HepG2 (cell line): ENCODE results near the gene KCTD6. TPM values are rescaled to one million over a fixed set of nuclear protein-coding genes. Genes with fewer than 3 reads are reported as not detected.

Experiments
- AHDC1 ChIP-seq: sonication (generic); formaldehyde crosslinking; IDR thresholded peaks from 2 replicates; pipeline ENCODE4 v1.5.1; 2020; ENCODE audit warnings: mild to moderate bottlenecking, missing genetic modification reagents, borderline replicate concordance
- BCL6 ChIP-seq: IDR thresholded peaks from 2 replicates; pipeline ENCODE4 v1.6.1; 2016; ENCODE audit warnings: missing genetic modification reagents, missing compliant biosample characterization
- CEBPG ChIP-seq: IDR thresholded peaks from 2 replicates; pipeline ENCODE4 v1.6.1; 2016
- DMAP1 ChIP-seq: IDR thresholded peaks from 2 replicates; pipeline ENCODE4 v1.6.1; 2016
- ETV6 ChIP-seq: sonication (generic); formaldehyde crosslinking; conservative IDR thresholded peaks from 2 replicates; pipeline ENCODE4 v1.4.0; 2020; ENCODE audit warnings: missing genetic modification reagents
- HNF4A ChIP-seq: sonication (generic); formaldehyde crosslinking; IDR thresholded peaks from 2 replicates; pipeline ENCODE4 v1.4.0; 2020; ENCODE audit warnings: missing genetic modification reagents
- HNF4G ChIP-seq, 2 experiments: sonication (generic) in 1 of 2; formaldehyde crosslinking in 1 of 2; IDR thresholded peaks; 2 replicates each; pipeline versions ENCODE4 v1.4.0 to v1.6.1; 2011 to 2020; ENCODE audit warnings: borderline replicate concordance in 2 of 2, low read depth in 2 of 2, mild to moderate bottlenecking in 2 of 2, low read length in 1 of 2, missing genetic modification reagents in 1 of 2, moderate library complexity in 1 of 2
- MAFF ChIP-seq: IDR thresholded peaks from 2 replicates; pipeline ENCODE4 v1.6.1; 2011; ENCODE audit warnings: low read depth, low read length, improper control_type of control experiment
- PATZ1 ChIP-seq: sonication (generic); formaldehyde crosslinking; IDR thresholded peaks from 2 replicates; pipeline ENCODE4 v1.4.0; 2020; ENCODE audit warnings: missing genetic modification reagents
- PITX1 ChIP-seq: sonication (generic); formaldehyde crosslinking; IDR thresholded peaks from 2 replicates; pipeline ENCODE4 v1.5.1; 2020; ENCODE audit warnings: mild to moderate bottlenecking, missing genetic modification reagents
- RXRB ChIP-seq: IDR thresholded peaks from 2 replicates; pipeline ENCODE4 v1.6.1; 2016; ENCODE audit warnings: borderline replicate concordance, missing genetic modification reagents, missing compliant biosample characterization
- SOX6 ChIP-seq, 2 experiments: fragments of 450-650 bp in 1 of 2; sonication (generic) in 1 of 2; formaldehyde crosslinking in 1 of 2; IDR thresholded peaks; 2 replicates each; pipeline versions ENCODE4 v1.4.0 to v1.6.1; 2017 to 2020; ENCODE audit warnings: antibody characterized with exemption in 1 of 2, mild to moderate bottlenecking in 1 of 2, missing genetic modification reagents in 1 of 2
- TAF15 ChIP-seq: fragments of 200-400 bp; formaldehyde crosslinking; IDR thresholded peaks from one replicate; pipeline ENCODE4 v1.6.1; 2018; ENCODE audit warnings: mild to moderate bottlenecking, low read depth, low read length; ENCODE audit not compliant: poor library complexity, severe bottlenecking
- ZBTB33 ChIP-seq: sonication (generic); formaldehyde crosslinking; IDR thresholded peaks from 2 replicates; pipeline ENCODE4 v1.4.0; 2020; ENCODE audit warnings: missing genetic modification reagents
- ZNF101 ChIP-seq: sonication (generic); formaldehyde crosslinking; IDR thresholded peaks from 2 replicates; pipeline ENCODE4 v1.4.0; 2020; ENCODE audit warnings: mild to moderate bottlenecking, low read depth, missing genetic modification reagents, borderline replicate concordance
- ZNF12 ChIP-seq: sonication (generic); formaldehyde crosslinking; IDR thresholded peaks from 2 replicates; pipeline ENCODE4 v1.5.0; 2020; ENCODE audit warnings: missing genetic modification reagents
- polyA plus RNA-seq, 8 experiments: library from polyadenylated mRNA; depleted of rRNA in 3 of 8; stranded (reverse) in 7 of 8; unstranded in 1 of 8; fragments of >200 nt; fragmentation: Illumina TruSeq in 4 of 8; extraction: Trizol in 4 of 8; gene quantifications; 2 replicates each; pipeline versions ENCODE4 v1.2.1 to v1.2.3, GENCODE V29; 2011 to 2016; ENCODE audit warnings: low read depth in 4 of 8, missing spikeins in 1 of 8, mixed read lengths in 1 of 8; ENCODE audit not compliant: insufficient read depth in 1 of 8
- total RNA-seq, 5 experiments: library from RNA; depleted of rRNA; stranded (reverse); fragments of >200 nt; fragmentation: Illumina TruSeq; extraction: Trizol; gene quantifications; 2 replicates each; pipeline ENCODE4 v1.2.3, GENCODE V29; 2016; ENCODE audit warnings: low read depth in 1 of 5
- TF ChIP-seq, protein P1 (sequence below): sonication (generic); formaldehyde crosslinking; IDR thresholded peaks from 2 replicates; pipeline ENCODE4 v1.4.0; 2020; ENCODE audit warnings: missing genetic modification reagents, borderline replicate concordance

Gene KCTD6
- total and polyA plus RNA-seq, 2 of the 13 experiments (the other 11 are each of a cell fraction or from before 2014, with no cell fraction given), result 13.4 to 14.2 TPM

DNA sequence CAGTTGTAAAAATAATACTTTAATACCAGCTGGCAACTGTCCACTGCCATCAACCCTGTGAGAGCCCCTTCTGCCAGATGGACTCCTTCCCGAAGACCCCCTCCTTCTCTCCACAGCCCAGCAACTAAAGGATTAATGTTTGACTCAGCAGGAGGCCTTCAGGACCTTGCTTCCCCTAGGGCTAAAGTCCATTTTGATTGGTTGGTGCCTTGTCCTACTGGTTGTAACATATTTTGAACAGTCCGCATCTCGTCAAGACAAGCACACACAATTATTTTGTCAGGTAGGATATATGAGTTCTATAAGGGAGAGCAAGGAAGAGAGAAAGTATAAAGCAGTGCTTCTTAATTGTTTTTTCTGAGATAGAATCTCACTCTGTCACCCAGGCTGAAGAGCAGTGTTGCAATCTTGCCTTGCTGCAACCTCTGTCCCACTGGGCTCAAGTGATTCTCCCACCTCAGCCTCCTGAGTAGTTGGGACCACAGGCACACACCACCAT is 26.4 kb downstream of the KCTD6 start (continued):
- peak; percentile 17; the same call in 1 of the 2 replicates for TF ChIP-seq PATZ1
- 0 out of 2 replicates have a peak, but pooled peaks have one; percentile 38 for TF ChIP-seq DMAP1 (CRISPR knock-in tag)
- peak; percentile 88 for TF ChIP-seq HNF4A (CRISPR knock-in tag)
- TF ChIP-seq ETV6 (CRISPR knock-in tag), result no peak
- no peak for TF ChIP-seq SOX6 (IDR thresholded peaks at IDR 0.05)
- peak; percentile 29; the same call in 1 of the 2 replicates for TF ChIP-seq SOX6 (CRISPR knock-in tag; IDR thresholded peaks at IDR 0.05)
- peak; percentile 87 for TF ChIP-seq PITX1 (CRISPR knock-in tag)
- TF ChIP-seq RXRB (CRISPR knock-in tag), result peak; percentile 64; the same call in 1 of the 2 replicates
- no peak for TF ChIP-seq ZNF101 (CRISPR knock-in tag)
- TF ChIP-seq ZBTB33 (CRISPR knock-in tag), result no peak
- 0 out of 2 replicates have a peak, but pooled peaks have one; percentile 16 for TF ChIP-seq BCL6
- peak; percentile 49; the same call in 1 of the 2 replicates for TF ChIP-seq AHDC1
- TF ChIP-seq, protein P1, sequence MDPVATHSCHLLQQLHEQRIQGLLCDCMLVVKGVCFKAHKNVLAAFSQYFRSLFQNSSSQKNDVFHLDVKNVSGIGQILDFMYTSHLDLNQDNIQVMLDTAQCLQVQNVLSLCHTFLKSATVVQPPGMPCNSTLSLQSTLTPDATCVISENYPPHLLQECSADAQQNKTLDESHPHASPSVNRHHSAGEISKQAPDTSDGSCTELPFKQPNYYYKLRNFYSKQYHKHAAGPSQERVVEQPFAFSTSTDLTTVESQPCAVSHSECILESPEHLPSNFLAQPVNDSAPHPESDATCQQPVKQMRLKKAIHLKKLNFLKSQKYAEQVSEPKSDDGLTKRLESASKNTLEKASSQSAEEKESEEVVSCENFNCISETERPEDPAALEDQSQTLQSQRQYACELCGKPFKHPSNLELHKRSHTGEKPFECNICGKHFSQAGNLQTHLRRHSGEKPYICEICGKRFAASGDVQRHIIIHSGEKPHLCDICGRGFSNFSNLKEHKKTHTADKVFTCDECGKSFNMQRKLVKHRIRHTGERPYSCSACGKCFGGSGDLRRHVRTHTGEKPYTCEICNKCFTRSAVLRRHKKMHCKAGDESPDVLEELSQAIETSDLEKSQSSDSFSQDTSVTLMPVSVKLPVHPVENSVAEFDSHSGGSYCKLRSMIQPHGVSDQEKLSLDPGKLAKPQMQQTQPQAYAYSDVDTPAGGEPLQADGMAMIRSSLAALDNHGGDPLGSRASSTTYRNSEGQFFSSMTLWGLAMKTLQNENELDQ (CRISPR knock-in tag), result no peak
- peak; percentile 76; the same call in 1 of the 2 replicates for TF ChIP-seq CEBPG (CRISPR knock-in tag)
- peak; percentile 73 for TF ChIP-seq HNF4G (IDR thresholded peaks at IDR 0.05; ENCODE audit: borderline replicate concordance, low read depth, low read length)
- TF ChIP-seq HNF4G (CRISPR knock-in tag; IDR thresholded peaks at IDR 0.05; ENCODE audit: borderline replicate concordance, low read depth), result peak; percentile 76; the same call in 1 of the 2 replicates
- no peak for TF ChIP-seq ZNF12 (CRISPR knock-in tag)
- no peak for TF ChIP-seq TAF15
- peak; percentile 43; the same call in 1 of the 2 replicates for TF ChIP-seq MAFF
